ENCODE measurements around the gene BBS9.

GRCh38 chr7:33310546-33310945 is 181.2 kb downstream of the BBS9 start:
- TF ChIP-seq POLR2AphosphoS5 (IDR thresholded peaks at IDR 0.05; ENCODE audit: low read depth), result no peak
- TF ChIP-seq CTCF (conservative IDR thresholded peaks at IDR 0.05; ENCODE audit: low read depth in 2 of 2), result no peak
- no peak for TF ChIP-seq ETS1 (IDR thresholded peaks at IDR 0.05)
- TF ChIP-seq EZH2 (IDR thresholded peaks at IDR 0.05; ENCODE audit: low read depth, unreplicated experiment), result no peak
- no peak for TF ChIP-seq CREB1 (CRISPR knock-in tag; IDR thresholded peaks at IDR 0.05; ENCODE audit: low read depth)
- TF ChIP-seq ZNF114 (CRISPR knock-in tag; IDR thresholded peaks at IDR 0.05), result no peak
- TF ChIP-seq JUNB (IDR thresholded peaks at IDR 0.05; ENCODE audit: unreplicated experiment), result no peak
- no peak for TF ChIP-seq REST (IDR thresholded peaks at IDR 0.05; ENCODE audit: unreplicated experiment)
- no peak for TF ChIP-seq EZH2phosphoT487 (IDR thresholded peaks at IDR 0.05; ENCODE audit: unreplicated experiment)
- TF ChIP-seq ZNF331 (CRISPR knock-in tag; IDR thresholded peaks at IDR 0.05; ENCODE audit: low read depth), result no peak
- TF ChIP-seq STAT1 (IDR thresholded peaks at IDR 0.05; ENCODE audit: unreplicated experiment), result no peak
- no peak for TF ChIP-seq NANOG (IDR thresholded peaks at IDR 0.05; ENCODE audit: borderline replicate concordance)

Measured in GM23338 (cell line).